Measurements from ENCODE around the gene H3-3A.

Gene H3-3A

GRCh38 chr1:226063977-226064815, 1.7 kb downstream of the H3-3A start:
- H3K27me3 Mint-ChIP-seq (ENCODE audit: low read depth) = no peaks in the 10 kb centered on the region
- peak overlapping the region; percentile 100 for H3K4me3 Mint-ChIP-seq
- no peaks in the 10 kb centered on the region for H3K9me3 Mint-ChIP-seq
- H3K27ac Mint-ChIP-seq = peak overlapping the region; percentile 100
- H3K4me1 Mint-ChIP-seq (ENCODE audit: low read depth) = peaks cover 41% of the 10 kb centered on the region
- peaks cover 52% of the 10 kb centered on the region for H3K36me3 Mint-ChIP-seq (ENCODE audit: low read depth)

GRCh38 chr1:226064816-226065248, 2.3 kb downstream of the H3-3A start:
- Mint-ChIP-seq H3K4me3 (peak overlapping the region; percentile 76), H3K4me1 (ENCODE audit: low read depth) (peaks cover 43% of the 10 kb centered on the region), H3K27me3 (ENCODE audit: low read depth) (no peaks in the 10 kb centered on the region), H3K27ac (peak overlapping the region; percentile 63), H3K36me3 (ENCODE audit: low read depth) (peaks cover 49% of the 10 kb centered on the region), H3K9me3 (no peaks in the 10 kb centered on the region)

GRCh38 chr1:226066415-226067078, 4.0 kb downstream of the H3-3A start:
- Mint-ChIP-seq H3K27me3 (ENCODE audit: low read depth) (no peaks in the 10 kb centered on the region), H3K9me3 (no peaks in the 10 kb centered on the region), H3K36me3 (ENCODE audit: low read depth) (peaks cover 53% of the 10 kb centered on the region), H3K4me3 (no peak overlapping the region), H3K27ac (no peak overlapping the region), H3K4me1 (ENCODE audit: low read depth) (peaks cover 36% of the 10 kb centered on the region)

- no peaks in the 10 kb centered on the region for H3K27me3 Mint-ChIP-seq (ENCODE audit: low read depth)
- H3K9me3 Mint-ChIP-seq = no peaks in the 10 kb centered on the region
- peak overlapping the region; percentile 62 for H3K27ac Mint-ChIP-seq
- H3K4me1 Mint-ChIP-seq (ENCODE audit: low read depth) = peaks cover 30% of the 10 kb centered on the region
- peaks cover 58% of the 10 kb centered on the region for H3K36me3 Mint-ChIP-seq (ENCODE audit: low read depth)
- H3K4me3 Mint-ChIP-seq = no peak overlapping the region
Measured at GRCh38 chr1:226069811-226070489, 7.4 kb downstream of the H3-3A start.

GRCh38 chr1:226072347-226072746, 9.8 kb downstream of the H3-3A start:
- Mint-ChIP-seq H3K27ac (no peak overlapping the region), H3K36me3 (ENCODE audit: low read depth) (peaks cover 45% of the 10 kb centered on the region), H3K4me3 (no peak overlapping the region), H3K4me1 (ENCODE audit: low read depth) (peaks cover 15% of the 10 kb centered on the region), H3K9me3 (no peaks in the 10 kb centered on the region), H3K27me3 (ENCODE audit: low read depth) (no peaks in the 10 kb centered on the region)

- Mint-ChIP-seq H3K9me3 (no peaks in the 10 kb centered on the region), H3K4me1 (ENCODE audit: low read depth) (peaks cover 8% of the 10 kb centered on the region), H3K4me3 (no peak overlapping the region), H3K36me3 (ENCODE audit: low read depth) (peaks cover 36% of the 10 kb centered on the region), H3K27me3 (ENCODE audit: low read depth) (no peaks in the 10 kb centered on the region), H3K27ac (no peak overlapping the region)
Measured at GRCh38 chr1:226073184-226073950, 10.9 kb downstream of the H3-3A start.

- Mint-ChIP-seq H3K9me3 (no peaks in the 10 kb centered on the region), H3K4me1 (ENCODE audit: low read depth) (peaks cover 3% of the 10 kb centered on the region), H3K27ac (no peak overlapping the region), H3K27me3 (ENCODE audit: low read depth) (no peaks in the 10 kb centered on the region), H3K4me3 (no peak overlapping the region), H3K36me3 (ENCODE audit: low read depth) (peaks cover 29% of the 10 kb centered on the region)
Measured at GRCh38 chr1:226074046-226074445, 11.5 kb downstream of the H3-3A start.

GRCh38 chr1:226076378-226076777, 13.9 kb downstream of the H3-3A start:
- Mint-ChIP-seq H3K4me3 (no peak overlapping the region), H3K4me1 (ENCODE audit: low read depth) (no peaks in the 10 kb centered on the region), H3K27ac (no peak overlapping the region), H3K27me3 (ENCODE audit: low read depth) (no peaks in the 10 kb centered on the region), H3K36me3 (ENCODE audit: low read depth) (peaks cover 16% of the 10 kb centered on the region), H3K9me3 (no peaks in the 10 kb centered on the region)

- Mint-ChIP-seq H3K27ac (no peak overlapping the region), H3K4me1 (ENCODE audit: low read depth) (peaks cover 7% of the 10 kb centered on the region), H3K9me3 (no peaks in the 10 kb centered on the region), H3K36me3 (ENCODE audit: low read depth) (peaks cover 4% of the 10 kb centered on the region), H3K27me3 (ENCODE audit: low read depth) (peaks cover 5% of the 10 kb centered on the region), H3K4me3 (no peak overlapping the region)
Measured at GRCh38 chr1:226078374-226078773, 15.9 kb downstream of the H3-3A start.

- Mint-ChIP-seq H3K4me3 (peak overlapping the region; percentile 96), H3K36me3 (ENCODE audit: low read depth) (no peaks in the 10 kb centered on the region)
Measured at GRCh38 chr1:226082587-226082917, 20.0 kb downstream of the H3-3A start.

GRCh38 chr1:226082959-226083301, 20.4 kb downstream of the H3-3A start:
- Mint-ChIP-seq H3K36me3 (ENCODE audit: low read depth) (no peaks in the 10 kb centered on the region), H3K4me1 (ENCODE audit: low read depth) (peaks cover 7% of the 10 kb centered on the region), H3K4me3 (peak overlapping the region; percentile 96), H3K9me3 (no peaks in the 10 kb centered on the region), H3K27me3 (ENCODE audit: low read depth) (peaks cover 5% of the 10 kb centered on the region), H3K27ac (no peak overlapping the region)

More at GRCh38 chr1:226082587-226082917, 20.0 kb downstream of the H3-3A start:
- H3K27ac Mint-ChIP-seq = peak overlapping the region; percentile 56
- H3K9me3 Mint-ChIP-seq = no peaks in the 10 kb centered on the region
- H3K4me1 Mint-ChIP-seq (ENCODE audit: low read depth) = peaks cover 7% of the 10 kb centered on the region
- H3K27me3 Mint-ChIP-seq (ENCODE audit: low read depth) = peaks cover 5% of the 10 kb centered on the region

- Mint-ChIP-seq H3K27me3 (ENCODE audit: low read depth) (peaks cover 5% of the 10 kb centered on the region), H3K36me3 (ENCODE audit: low read depth) (no peaks in the 10 kb centered on the region), H3K27ac (peak overlapping the region; percentile 76)
Measured at GRCh38 chr1:226083302-226084101, 21.0 kb downstream of the H3-3A start.

GRCh38 chr1:226085675-226086285, 23.3 kb downstream of the H3-3A start:
- Mint-ChIP-seq H3K4me3 (no peak overlapping the region), H3K27me3 (ENCODE audit: low read depth) (peaks cover 15% of the 10 kb centered on the region), H3K4me1 (ENCODE audit: low read depth) (peaks cover 7% of the 10 kb centered on the region), H3K9me3 (no peaks in the 10 kb centered on the region), H3K27ac (no peak overlapping the region), H3K36me3 (ENCODE audit: low read depth) (no peaks in the 10 kb centered on the region)

More at GRCh38 chr1:226083302-226084101, 21.0 kb downstream of the H3-3A start:
- peak overlapping the region; percentile 96 for H3K4me3 Mint-ChIP-seq
- H3K9me3 Mint-ChIP-seq = no peaks in the 10 kb centered on the region
- peaks cover 7% of the 10 kb centered on the region for H3K4me1 Mint-ChIP-seq (ENCODE audit: low read depth)

All from T-helper 1 cell treated with Interleukin-12 subunit alpha and Interleukin-12 subunit beta and Interleukin-4 antibody, amounts not matched to agents 30 μg/mL and 1 μg/mL, for 36 hours (primary cell).